Nucleus accumbens (tissue), 56 donors: Measurements from ENCODE around the gene ADO.

ENCODE experiments used
- DNase-seq, 56 donors: peaks; one replicate each; lab custom pipeline; 2025; lab: John Stamatoyannopoulos, UW

Gene ADO

GRCh38 chr10:62856021-62856420 lies 51.5 kb downstream of the ADO start:
- no peak for DNase-seq
